Progenitor cell of endocrine pancreas (in vitro differentiated cells): ENCODE data around the gene IQCF5. TPM values are rescaled to one million over a fixed set of nuclear protein-coding genes. Genes with fewer than 3 reads are reported as not detected.
"Not testable (repeated sequence)": the region's sequence is repeated elsewhere in the genome, so short reads cannot be mapped to it uniquely, and the experiment has no call there.

Experiments
- DNase-seq: peaks from one replicate; pipeline ENCODE4 v3.0.0; 2021; ENCODE audit warnings: low spot score; ENCODE audit not compliant: unreplicated experiment
- H3K27ac Mint-ChIP-seq: 2 replicates; pipeline ENCODE4 v1.8.0; 2021; ENCODE audit warnings: mild to moderate bottlenecking, moderate library complexity, mixed read lengths
- H3K27me3 Mint-ChIP-seq: 2 replicates; pipeline ENCODE4 v1.8.0; 2021; ENCODE audit warnings: mixed read lengths
- H3K36me3 Mint-ChIP-seq: 2 replicates; pipeline ENCODE4 v1.8.0; 2022; ENCODE audit warnings: mixed read lengths; ENCODE audit not compliant: insufficient read depth
- H3K4me1 Mint-ChIP-seq: 2 replicates; pipeline ENCODE4 v1.8.0; 2021; ENCODE audit warnings: low read depth, mixed read lengths
- H3K4me3 Mint-ChIP-seq: 2 replicates; pipeline ENCODE4 v1.8.0; 2021; ENCODE audit warnings: low read depth, mild to moderate bottlenecking, moderate library complexity, mixed read lengths
- H3K9me3 Mint-ChIP-seq: 2 replicates; pipeline ENCODE4 v1.8.0; 2021; ENCODE audit warnings: low read depth, mixed read lengths
- total RNA-seq: library from RNA; stranded (reverse); gene quantifications from 2 replicates; pipeline ENCODE4 v1.2.1, GENCODE V29; 2021
- TF ChIP-seq, protein P1 (sequence below): fragments of 200-600 bp; sonication (generic); IDR thresholded peaks from one replicate; pipeline ENCODE4 v1.5.0; 2021; ENCODE audit warnings: antibody characterized with exemption, mild to moderate bottlenecking; ENCODE audit not compliant: unreplicated experiment

IQCF5 gene
- total RNA-seq, 1 donor from 2014 or later = not detected

DNA sequence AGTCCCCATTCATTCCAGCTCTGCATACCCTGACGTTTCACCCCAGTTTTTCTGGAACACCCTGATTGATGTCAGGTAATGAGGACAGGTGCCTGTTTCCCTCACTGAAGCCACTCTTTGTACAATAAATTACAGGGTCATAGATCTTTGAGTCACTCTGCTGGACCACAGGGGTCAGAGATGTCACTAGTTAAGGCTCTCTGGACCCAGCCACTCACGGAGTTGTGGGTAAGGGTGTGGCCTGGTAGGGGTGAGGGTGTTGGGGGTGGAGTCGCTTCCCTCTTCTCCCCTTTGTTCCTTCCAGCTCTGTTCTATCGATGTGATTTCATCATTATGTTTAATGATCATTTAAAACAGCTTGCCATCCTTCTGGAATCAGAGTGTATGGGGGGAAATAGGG is 512 bp downstream of the IQCF5 start:
- Mint-ChIP-seq H3K4me3 (no peak overlapping the region), H3K36me3 (no peaks in the 10 kb centered on the region), H3K9me3 (no peaks in the 10 kb centered on the region), H3K27ac (no peak overlapping the region), H3K27me3 (peaks cover 8% of the 10 kb centered on the region), H3K4me1 (no peaks in the 10 kb centered on the region)
- DNase-seq = no peak
- TF ChIP-seq, protein P1, sequence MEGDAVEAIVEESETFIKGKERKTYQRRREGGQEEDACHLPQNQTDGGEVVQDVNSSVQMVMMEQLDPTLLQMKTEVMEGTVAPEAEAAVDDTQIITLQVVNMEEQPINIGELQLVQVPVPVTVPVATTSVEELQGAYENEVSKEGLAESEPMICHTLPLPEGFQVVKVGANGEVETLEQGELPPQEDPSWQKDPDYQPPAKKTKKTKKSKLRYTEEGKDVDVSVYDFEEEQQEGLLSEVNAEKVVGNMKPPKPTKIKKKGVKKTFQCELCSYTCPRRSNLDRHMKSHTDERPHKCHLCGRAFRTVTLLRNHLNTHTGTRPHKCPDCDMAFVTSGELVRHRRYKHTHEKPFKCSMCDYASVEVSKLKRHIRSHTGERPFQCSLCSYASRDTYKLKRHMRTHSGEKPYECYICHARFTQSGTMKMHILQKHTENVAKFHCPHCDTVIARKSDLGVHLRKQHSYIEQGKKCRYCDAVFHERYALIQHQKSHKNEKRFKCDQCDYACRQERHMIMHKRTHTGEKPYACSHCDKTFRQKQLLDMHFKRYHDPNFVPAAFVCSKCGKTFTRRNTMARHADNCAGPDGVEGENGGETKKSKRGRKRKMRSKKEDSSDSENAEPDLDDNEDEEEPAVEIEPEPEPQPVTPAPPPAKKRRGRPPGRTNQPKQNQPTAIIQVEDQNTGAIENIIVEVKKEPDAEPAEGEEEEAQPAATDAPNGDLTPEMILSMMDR = no peak

DNA sequence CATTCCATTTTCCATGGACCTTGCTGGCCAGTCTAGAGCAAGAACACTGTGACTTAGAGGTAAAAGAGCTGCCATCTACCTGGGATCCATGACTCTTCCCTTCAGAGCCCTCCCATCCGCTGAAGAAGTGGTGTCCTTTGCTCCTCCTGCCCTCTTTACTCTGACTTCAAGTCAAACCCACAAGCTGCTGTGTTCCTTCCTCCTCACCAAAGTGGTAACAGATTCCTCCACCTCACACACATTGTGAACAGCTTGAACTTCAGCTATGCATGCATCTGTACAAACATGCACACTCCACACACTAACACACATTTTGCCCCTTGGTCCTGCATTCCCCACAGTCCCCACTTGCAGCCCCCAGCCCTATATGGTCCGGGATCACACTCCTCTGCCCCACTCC is 990 bp downstream of the IQCF5 start:
- TF ChIP-seq, protein P1 = no peak
- Mint-ChIP-seq H3K27me3 (peaks cover 8% of the 10 kb centered on the region), H3K4me3 (no peak overlapping the region), H3K36me3 (no peaks in the 10 kb centered on the region), H3K9me3 (no peaks in the 10 kb centered on the region), H3K4me1 (no peaks in the 10 kb centered on the region), H3K27ac (no peak overlapping the region)
- no peak for DNase-seq

DNA sequence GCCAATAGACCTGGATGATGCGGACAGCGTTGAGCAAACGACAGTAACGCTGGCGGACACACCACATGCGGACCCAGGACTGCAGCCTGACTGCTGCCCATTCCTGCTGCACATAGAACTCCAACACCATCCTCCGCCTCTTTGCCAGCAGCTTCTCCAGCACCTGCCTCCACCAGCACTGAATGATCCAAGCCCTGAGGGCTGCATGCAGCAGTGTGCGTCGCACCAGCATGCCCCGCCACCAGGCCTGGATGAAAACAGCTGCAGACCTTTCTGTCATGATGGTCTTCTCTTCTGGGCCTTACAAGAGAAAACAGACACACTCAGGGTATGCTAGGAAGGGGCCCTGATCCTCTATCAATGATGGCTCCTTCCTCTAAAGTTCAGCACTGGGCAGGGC is 1.5 kb downstream of the IQCF5 start:
- no peak overlapping the region for H3K4me3 Mint-ChIP-seq
- H3K27me3 Mint-ChIP-seq = peaks cover 8% of the 10 kb centered on the region
- H3K4me1 Mint-ChIP-seq = no peaks in the 10 kb centered on the region
- H3K36me3 Mint-ChIP-seq = no peaks in the 10 kb centered on the region
- TF ChIP-seq, protein P1 = no peak
- no peak for DNase-seq
- no peak overlapping the region for H3K27ac Mint-ChIP-seq
- H3K9me3 Mint-ChIP-seq = no peaks in the 10 kb centered on the region

DNA sequence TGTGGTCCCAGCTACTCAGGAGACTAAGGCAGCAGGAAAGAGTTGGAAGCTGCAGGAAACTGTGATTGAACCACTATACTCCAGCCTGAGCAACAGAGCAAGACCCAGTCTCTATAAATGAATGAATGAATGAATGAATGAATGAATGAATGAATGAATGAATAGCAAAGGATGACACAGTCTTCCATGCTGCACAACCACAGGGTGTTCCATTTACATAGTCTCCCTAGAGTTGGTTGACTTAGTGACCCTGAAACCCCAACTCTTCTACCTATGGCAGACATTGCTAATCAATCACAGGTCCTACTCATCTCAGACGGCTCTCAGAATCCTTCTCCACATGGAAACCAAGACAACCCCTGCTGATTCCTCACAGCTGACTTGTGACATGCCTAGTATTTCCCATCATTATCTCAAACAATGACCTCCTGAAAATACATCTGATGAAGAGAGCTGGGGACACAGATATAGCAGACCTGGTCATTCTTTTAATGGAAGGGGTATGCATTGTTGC is 2.1 kb downstream of the IQCF5 start:
- Mint-ChIP-seq H3K27me3 (peaks cover 8% of the 10 kb centered on the region), H3K27ac (no peak overlapping the region), H3K4me1 (no peaks in the 10 kb centered on the region)

DNA sequence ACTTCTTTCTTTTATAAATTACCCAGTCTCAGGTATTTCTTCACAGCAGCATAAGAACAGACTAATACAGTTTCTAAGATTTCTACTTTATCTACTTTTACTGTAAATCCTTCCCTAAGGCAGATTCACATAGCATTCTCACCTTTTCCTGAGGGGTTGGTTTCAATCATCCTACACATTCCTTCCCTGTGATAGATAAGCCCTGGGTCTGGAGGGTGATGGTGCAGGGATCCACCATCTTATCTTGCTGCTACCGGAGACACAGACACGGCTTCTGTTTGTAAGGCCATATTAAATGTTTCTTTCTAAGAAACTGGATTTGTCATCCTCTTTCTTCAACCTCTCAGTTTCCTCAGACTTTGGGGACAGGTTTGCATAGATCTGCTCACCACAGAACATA is 6.1 kb downstream of the IQCF5 start:
- no peak for DNase-seq
- Mint-ChIP-seq H3K27me3 (peaks cover 2% of the 10 kb centered on the region), H3K27ac (no peak overlapping the region), H3K36me3 (no peaks in the 10 kb centered on the region), H3K4me1 (no peaks in the 10 kb centered on the region), H3K9me3 (no peaks in the 10 kb centered on the region), H3K4me3 (no peak overlapping the region)
- TF ChIP-seq, protein P1 = no peak

More for the DNA sequence above, 2.1 kb downstream of the IQCF5 start:
- DNase-seq = no peak
- no peaks in the 10 kb centered on the region for H3K9me3 Mint-ChIP-seq
- TF ChIP-seq, protein P1 = no peak
- H3K4me3 Mint-ChIP-seq = no peak overlapping the region
- no peaks in the 10 kb centered on the region for H3K36me3 Mint-ChIP-seq

DNA sequence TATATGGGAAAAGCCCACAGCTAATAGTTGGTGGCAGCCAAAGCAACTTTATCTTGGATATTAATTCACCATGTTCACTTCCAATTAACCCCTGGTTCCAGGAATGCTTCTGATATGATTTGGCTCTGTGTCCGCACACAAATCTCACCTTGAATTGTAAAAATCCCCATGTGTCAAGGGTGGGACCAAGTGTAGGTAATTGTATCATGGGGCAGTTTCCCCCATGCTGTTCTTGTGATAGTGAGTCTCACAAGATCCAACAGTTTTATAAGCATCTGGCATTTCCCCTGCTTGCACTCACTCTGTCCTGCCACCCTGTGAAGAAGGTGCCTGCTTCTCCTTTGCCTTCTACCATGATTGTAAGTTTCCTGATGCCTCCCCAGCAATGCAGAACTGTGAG is 6.5 kb downstream of the IQCF5 start:
- not testable (repeated sequence) for H3K27ac Mint-ChIP-seq, H3K9me3 Mint-ChIP-seq, H3K4me3 Mint-ChIP-seq, H3K27me3 Mint-ChIP-seq, DNase-seq, H3K36me3 Mint-ChIP-seq, H3K4me1 Mint-ChIP-seq
